Activated naive CD8-positive, alpha-beta T cell treated with anti-CD3 and anti-CD28 coated beads, Interleukin-2, amount 10 ng/mL, durations not matched to agents 7 days and 5 days (primary cell): Measurements from ENCODE around the gene RNU1-3. TPM values are rescaled to one million over a fixed set of nuclear protein-coding genes. Genes with fewer than 3 reads are reported as not detected.
A peak's percentile ranks its signal among the peaks of the same experiment; 100 is the strongest.
"Not testable (repeated sequence)": the region's sequence is repeated elsewhere in the genome, so short reads cannot be mapped to it uniquely, and the experiment has no call there.

Source experiments
- ATAC-seq: fragments of 150-1000 bp; cut with Tn5 transposase; one replicate; pipeline ENCODE4 v1.10.0; 2021; ENCODE audit warnings: low read depth, moderate library complexity
- POLR2A ChIA-PET: fragments of 350-600 bp; sonication (Branson Sonifier 250); formaldehyde crosslinking; loops from one replicate; lab custom pipeline; 2021; ENCODE audit warnings: antibody characterized with exemption; lab: Charles Lee
- DNase-seq: peaks from one replicate; pipeline ENCODE4 v3.0.0; 2021
- H3K27ac Mint-ChIP-seq: one replicate; pipeline ENCODE4 v1.8.0; 2022; ENCODE audit warnings: mild to moderate bottlenecking, mixed read lengths
- H3K27me3 Mint-ChIP-seq: one replicate; pipeline ENCODE4 v1.8.0; 2022; ENCODE audit warnings: mild to moderate bottlenecking, moderate library complexity, mixed read lengths
- H3K36me3 Mint-ChIP-seq: one replicate; pipeline ENCODE4 v1.8.0; 2021; ENCODE audit warnings: mild to moderate bottlenecking, mixed read lengths
- H3K4me1 Mint-ChIP-seq: one replicate; pipeline ENCODE4 v1.8.0; 2021; ENCODE audit warnings: mixed read lengths
- H3K4me3 Mint-ChIP-seq: one replicate; pipeline ENCODE4 v1.8.0; 2022; ENCODE audit warnings: mild to moderate bottlenecking, moderate library complexity, mixed read lengths
- H3K9me3 Mint-ChIP-seq: one replicate; pipeline ENCODE4 v1.8.0; 2021; ENCODE audit warnings: mixed read lengths
- total RNA-seq, 2 experiments: library from RNA; stranded (reverse); gene quantifications; one replicate each; pipeline ENCODE4 v1.2.3, GENCODE V29; 2021

RNU1-3 gene
- total RNA-seq, 2 experiments from 2014 or later: 3,257 to 3,430 TPM

DNA sequence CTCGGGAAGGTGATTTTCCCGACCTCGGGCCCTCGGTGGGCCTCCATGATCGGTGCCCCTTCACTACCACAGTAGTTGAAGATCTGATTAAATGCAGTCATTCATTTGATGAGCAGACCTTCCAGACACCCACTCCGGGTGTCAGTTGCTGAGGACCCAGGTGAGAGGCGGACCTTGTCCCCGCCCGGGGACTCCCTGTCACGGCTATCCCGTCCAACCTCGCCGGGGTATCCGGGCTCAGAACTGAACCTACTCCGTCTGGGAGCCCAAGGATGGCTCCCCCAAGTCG lies 22.6 kb downstream of the RNU1-3 start:
- POLR2A ChIA-PET: interaction anchor here (0.8 to 1.4 kb wide), 5 partner anchors 131 to 260 kb away, joined by 3 to 7 read pairs (median 3); no protein-coding TSS in a partner anchor
- peaks cover 5% of the 10 kb centered on the region for H3K27me3 Mint-ChIP-seq
- no peaks in the 10 kb centered on the region for H3K9me3 Mint-ChIP-seq
- ATAC-seq (peak; percentile 51), DNase-seq (no peak)
- peaks cover 3% of the 10 kb centered on the region for H3K4me1 Mint-ChIP-seq
- no peak overlapping the region for H3K4me3 Mint-ChIP-seq
- no peak overlapping the region for H3K27ac Mint-ChIP-seq
- H3K36me3 Mint-ChIP-seq: no peaks in the 10 kb centered on the region

- not testable (repeated sequence) for H3K4me1 Mint-ChIP-seq, H3K36me3 Mint-ChIP-seq, H3K9me3 Mint-ChIP-seq, H3K27ac Mint-ChIP-seq, H3K4me3 Mint-ChIP-seq, H3K27me3 Mint-ChIP-seq
- ATAC-seq (peak; percentile 6), DNase-seq (peak; percentile 54)
- POLR2A ChIA-PET: interaction anchor here (0.8 to 1.4 kb wide), 5 partner anchors 130 to 261 kb away, joined by 3 to 7 read pairs (median 3); no protein-coding TSS in a partner anchor
These were observed 23.1 kb downstream of the RNU1-3 start for GRCh38 chr1:16643476-16644192.

DNA sequence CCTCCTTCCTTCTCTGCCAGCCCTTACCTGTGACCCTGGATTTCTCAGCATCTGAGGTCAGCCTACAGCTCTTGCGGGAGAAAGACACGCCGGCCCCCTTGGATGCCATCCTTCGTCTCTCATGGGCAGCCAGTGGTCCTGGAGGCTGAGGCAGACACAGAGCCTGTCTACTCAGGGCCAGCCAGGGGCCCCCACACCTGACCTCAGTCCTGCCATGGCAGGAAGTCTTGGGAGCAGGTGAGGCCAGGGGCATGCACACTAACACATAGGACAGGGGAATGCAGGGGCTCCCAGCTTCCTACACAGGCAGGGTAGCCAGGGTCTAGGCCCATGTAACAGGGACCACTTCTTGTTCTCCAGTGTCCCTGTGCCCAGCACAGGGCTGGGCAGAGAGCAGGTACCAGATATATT lies 23.7 kb downstream of the RNU1-3 start:
- not testable (repeated sequence) for ATAC-seq, H3K4me1 Mint-ChIP-seq, H3K27me3 Mint-ChIP-seq, H3K4me3 Mint-ChIP-seq, H3K9me3 Mint-ChIP-seq, H3K27ac Mint-ChIP-seq, H3K36me3 Mint-ChIP-seq
- POLR2A ChIA-PET: interaction anchor here (1.4 kb wide), 1 partner anchor 253 kb away, joined by 5 read pairs; no protein-coding TSS in a partner anchor
- peak; percentile 51 for DNase-seq

GRCh38 chr1:16642025-16642966 lies 24.5 kb downstream of the RNU1-3 start:
- H3K36me3 Mint-ChIP-seq, H3K4me1 Mint-ChIP-seq, POLR2A ChIA-PET, H3K9me3 Mint-ChIP-seq, H3K4me3 Mint-ChIP-seq, H3K27me3 Mint-ChIP-seq, H3K27ac Mint-ChIP-seq, ATAC-seq: not testable (repeated sequence)
- peak; percentile 39 for DNase-seq

GRCh38 chr1:16641159-16641975 lies 25.4 kb downstream of the RNU1-3 start:
- H3K4me3 Mint-ChIP-seq, H3K4me1 Mint-ChIP-seq, ATAC-seq, H3K36me3 Mint-ChIP-seq, H3K27me3 Mint-ChIP-seq, H3K9me3 Mint-ChIP-seq, H3K27ac Mint-ChIP-seq, POLR2A ChIA-PET: not testable (repeated sequence)
- DNase-seq: peak; percentile 9

- not testable (repeated sequence) for H3K27ac Mint-ChIP-seq, H3K9me3 Mint-ChIP-seq, ATAC-seq, H3K4me3 Mint-ChIP-seq, H3K36me3 Mint-ChIP-seq, H3K4me1 Mint-ChIP-seq, H3K27me3 Mint-ChIP-seq
- DNase-seq: peak; percentile 34
- POLR2A ChIA-PET: interaction anchor here (0.7 kb wide), 1 partner anchor 293 kb away, joined by 4 read pairs; no protein-coding TSS in a partner anchor
These were observed 27.4 kb downstream of the RNU1-3 start for GRCh38 chr1:16639091-16640031.

- H3K27ac Mint-ChIP-seq, H3K9me3 Mint-ChIP-seq, H3K27me3 Mint-ChIP-seq, H3K4me1 Mint-ChIP-seq, H3K4me3 Mint-ChIP-seq, ATAC-seq, H3K36me3 Mint-ChIP-seq: not testable (repeated sequence)
- POLR2A ChIA-PET: interaction anchor here (0.7 kb wide), 1 partner anchor 291 kb away, joined by 4 read pairs; no protein-coding TSS in a partner anchor
- DNase-seq: peak; percentile 32
These were observed 28.6 kb downstream of the RNU1-3 start for GRCh38 chr1:16637941-16638778.

DNA sequence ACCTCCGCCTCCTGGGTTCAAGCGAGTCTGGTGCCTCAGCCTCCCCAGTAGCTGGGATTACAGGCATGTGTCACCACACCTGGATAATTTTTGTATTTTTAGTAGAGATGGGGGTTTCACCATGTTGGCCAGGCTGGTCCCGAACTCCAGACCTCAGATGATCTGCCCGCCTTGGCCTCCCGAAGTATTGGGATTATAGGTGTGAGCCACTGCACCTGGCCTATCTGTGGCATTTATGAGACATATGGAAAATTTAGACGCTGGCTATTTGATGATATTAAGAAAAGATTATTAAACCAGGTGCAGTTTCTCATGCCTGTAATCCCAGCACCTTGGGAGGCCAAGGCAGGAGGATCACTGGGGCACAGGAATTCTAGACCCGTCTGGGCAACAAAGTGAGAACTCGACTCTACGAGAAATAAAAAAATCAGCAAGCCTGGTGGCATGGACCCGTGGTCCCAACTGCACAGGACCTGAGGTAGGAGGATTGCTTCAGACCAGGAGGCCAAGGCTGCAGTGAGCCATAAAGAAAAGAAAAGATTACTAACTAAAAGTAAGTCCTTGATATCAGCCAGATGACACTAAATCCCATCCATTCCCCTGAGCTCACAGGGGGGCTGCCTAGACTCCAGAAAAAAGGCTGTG lies 30.1 kb downstream of the RNU1-3 start:
- H3K4me1 Mint-ChIP-seq, POLR2A ChIA-PET, H3K27ac Mint-ChIP-seq: not testable (repeated sequence)

DNA sequence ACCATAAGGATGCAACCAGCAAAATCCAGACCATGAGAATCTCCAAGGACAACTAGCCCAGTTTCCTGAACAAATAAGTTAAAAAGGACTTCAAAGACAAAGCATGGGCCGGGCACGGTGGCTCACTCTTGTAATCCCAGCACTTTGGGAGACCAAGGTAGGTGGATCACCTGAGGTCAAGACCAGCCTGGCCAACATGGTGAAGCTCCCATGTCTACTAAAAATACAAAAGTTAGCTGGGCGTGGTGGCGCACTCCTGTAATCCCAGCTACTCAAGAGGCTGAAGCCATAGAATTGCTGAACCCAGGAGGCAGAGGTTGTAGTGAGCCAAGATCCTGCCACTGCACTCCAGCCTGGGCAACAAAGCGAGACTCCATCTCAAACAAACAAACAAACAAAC lies 30.8 kb downstream of the RNU1-3 start:
- H3K4me1 Mint-ChIP-seq, POLR2A ChIA-PET, H3K9me3 Mint-ChIP-seq, ATAC-seq, H3K36me3 Mint-ChIP-seq, H3K27ac Mint-ChIP-seq, H3K27me3 Mint-ChIP-seq, H3K4me3 Mint-ChIP-seq: not testable (repeated sequence)
- DNase-seq: peak; percentile 29

More for the DNA sequence above, 30.1 kb downstream of the RNU1-3 start:
- ATAC-seq, H3K4me3 Mint-ChIP-seq, H3K9me3 Mint-ChIP-seq, H3K36me3 Mint-ChIP-seq, H3K27me3 Mint-ChIP-seq: not testable (repeated sequence)
- DNase-seq: peak; percentile 25

GRCh38 chr1:16633540-16634282 lies 33.0 kb downstream of the RNU1-3 start:
- H3K9me3 Mint-ChIP-seq, ATAC-seq, H3K4me3 Mint-ChIP-seq, POLR2A ChIA-PET, H3K27me3 Mint-ChIP-seq, H3K4me1 Mint-ChIP-seq, H3K27ac Mint-ChIP-seq: not testable (repeated sequence)
- peak; percentile 18 for DNase-seq
- peaks cover 13% of the 10 kb centered on the region for H3K36me3 Mint-ChIP-seq
